ENCODE data around the gene NCBP2L.
A peak's percentile ranks its signal among the peaks of the same experiment; 100 is the strongest.

NCBP2L gene

GRCh38 chrX:107818900-107819521, 41.5 kb downstream of the NCBP2L start:
- DNase-seq, result no peak

GRCh38 chrX:107823042-107823441, 45.5 kb downstream of the NCBP2L start:
- DNase-seq, result no peak

- no peak for DNase-seq
These were observed 45.9 kb downstream of the NCBP2L start for GRCh38 chrX:107823456-107823855.

- peak; percentile 26 to 27 for DNase-seq
These were observed 48.2 kb downstream of the NCBP2L start, which contains the start of gene MID2 for GRCh38 chrX:107825698-107826237. MID2 (plus strand) TSS chrX:107825866; CDS start chrX:107826427, 561 bp downstream.

- peak; percentile 9 to 21 for DNase-seq
These were observed 48.9 kb downstream of the NCBP2L start for GRCh38 chrX:107826238-107827029.

GRCh38 chrX:107827030-107827831, 49.7 kb downstream of the NCBP2L start:
- no peak for DNase-seq

GRCh38 chrX:107827852-107828251, 50.3 kb downstream of the NCBP2L start:
- no peak for DNase-seq

- no peak for DNase-seq
These were observed 52.3 kb downstream of the NCBP2L start for GRCh38 chrX:107829878-107830277.

- no peak for DNase-seq
These were observed 53.7 kb downstream of the NCBP2L start for GRCh38 chrX:107831071-107831730.

- DNase-seq, result no peak
These were observed 57.0 kb downstream of the NCBP2L start for GRCh38 chrX:107834275-107835201.

GRCh38 chrX:107836958-107837357, 59.4 kb downstream of the NCBP2L start:
- no peak for DNase-seq

GRCh38 chrX:107840971-107841370, 63.4 kb downstream of the NCBP2L start:
- DNase-seq, result no peak

- DNase-seq, result no peak
These were observed 65.3 kb downstream of the NCBP2L start for GRCh38 chrX:107842715-107843400.

Measured in stimulated activated CD4-positive, alpha-beta T cell treated with anti-CD3 and anti-CD28 coated beads, Interleukin-2, amount 100 ng/mL, for 48 hours (primary cell).